ENCODE measurements around the gene PSD4. TPM values are rescaled to one million over a fixed set of nuclear protein-coding genes. Genes with fewer than 3 reads are reported as not detected.

Gene PSD4
- total and polyA plus RNA-seq, 4 donors = 20.9 to 48.1 (median 29.0) TPM

GRCh38 chr2:113214141-113214540 lies 40.4 kb downstream of the PSD4 start:
- Histone ChIP-seq H3K9ac (ENCODE audit: insufficient read depth in 1 of 2, low read length in 2 of 2) (no peak overlapping the region), H3K27ac (ENCODE audit: low read depth in 1 of 2, low read length in 1 of 2) (no peak overlapping the region), H3K36me3 (ENCODE audit: control insufficient read depth in 4 of 4, insufficient read depth in 4 of 4, low read length in 4 of 4) (no peaks in the 10 kb centered on the region), H3K27me3 (ENCODE audit: control insufficient read depth in 3 of 3, insufficient read depth in 3 of 3, low read length in 2 of 3) (no peaks in the 10 kb centered on the region), H3K9me3 (ENCODE audit: control insufficient read depth in 4 of 4, insufficient read depth in 3 of 4, low read length in 3 of 4) (no peaks in the 10 kb centered on the region), H3K4me3 (no peak overlapping the region), H3K4me1 (ENCODE audit: control insufficient read depth in 5 of 5, insufficient read depth in 5 of 5, low read length in 5 of 5) (peaks cover 7 to 34% (median 16%) of the 10 kb centered on the region in 5 donors)
- TF ChIP-seq CTCF (IDR thresholded peaks at IDR 0.05; ENCODE audit: control extremely low read depth, extremely low read depth) = no peak
- ATAC-seq (ENCODE audit: insufficient read depth, low FRiP score) (no peak), DNase-seq (no peak)
- 80 to 82% methylated on average over 4 of the region's 4 CpGs for WGBS, 2 donors

- no peak overlapping the region for H3K9ac ChIP-seq (ENCODE audit: insufficient read depth in 1 of 2, low read length in 2 of 2)
- H3K27ac ChIP-seq (ENCODE audit: low read depth in 1 of 2, low read length in 1 of 2) = no peak overlapping the region
- H3K27me3 ChIP-seq (ENCODE audit: control insufficient read depth in 3 of 3, insufficient read depth in 3 of 3, low read length in 2 of 3) = no peaks in the 10 kb centered on the region
- H3K36me3 ChIP-seq (ENCODE audit: control insufficient read depth in 4 of 4, insufficient read depth in 4 of 4, low read length in 4 of 4) = no peaks in the 10 kb centered on the region
- peaks cover 4 to 31% (median 18%) of the 10 kb centered on the region in 5 donors for H3K4me1 ChIP-seq (ENCODE audit: control insufficient read depth in 5 of 5, insufficient read depth in 5 of 5, low read length in 5 of 5)
- DNase-seq = no peak
- WGBS, 2 donors = 94 to 100% methylated on average over 2 of the region's 2 CpGs
- H3K9me3 ChIP-seq (ENCODE audit: control insufficient read depth in 4 of 4, insufficient read depth in 3 of 4, low read length in 3 of 4) = no peaks in the 10 kb centered on the region
- H3K4me3 ChIP-seq = no peak overlapping the region
- no peak for ATAC-seq (ENCODE audit: insufficient read depth, low FRiP score)
- no peak for TF ChIP-seq CTCF (IDR thresholded peaks at IDR 0.05; ENCODE audit: control extremely low read depth, extremely low read depth)
Observed at GRCh38 chr2:113215056-113215455, 41.3 kb downstream of the PSD4 start.

- no peaks in the 10 kb centered on the region for H3K9me3 ChIP-seq (ENCODE audit: control insufficient read depth in 4 of 4, insufficient read depth in 3 of 4, low read length in 3 of 4)
- H3K4me3 ChIP-seq = no peak overlapping the region
- H3K27ac ChIP-seq (ENCODE audit: low read depth in 1 of 2, low read length in 1 of 2) = peak overlapping the region in 1 of 2 donors; percentile 33
- no peaks in the 10 kb centered on the region for H3K27me3 ChIP-seq (ENCODE audit: control insufficient read depth in 3 of 3, insufficient read depth in 3 of 3, low read length in 2 of 3)
- DNase-seq (no peak), ATAC-seq (ENCODE audit: insufficient read depth, low FRiP score) (no peak)
- no peak overlapping the region for H3K9ac ChIP-seq (ENCODE audit: insufficient read depth in 1 of 2, low read length in 2 of 2)
- 89 to 90% methylated on average over 2 of the region's 2 CpGs for WGBS, 2 donors
- peaks cover 4 to 35% (median 18%) of the 10 kb centered on the region in 5 donors for H3K4me1 ChIP-seq (ENCODE audit: control insufficient read depth in 5 of 5, insufficient read depth in 5 of 5, low read length in 5 of 5)
- no peak for TF ChIP-seq CTCF (IDR thresholded peaks at IDR 0.05; ENCODE audit: control extremely low read depth, extremely low read depth)
- H3K36me3 ChIP-seq (ENCODE audit: control insufficient read depth in 4 of 4, insufficient read depth in 4 of 4, low read length in 4 of 4) = no peaks in the 10 kb centered on the region
Observed at GRCh38 chr2:113216321-113216720, 42.5 kb downstream of the PSD4 start.

GRCh38 chr2:113216891-113217454 lies 43.2 kb downstream of the PSD4 start:
- Histone ChIP-seq H3K9ac (ENCODE audit: insufficient read depth in 1 of 2, low read length in 2 of 2) (no peak overlapping the region), H3K36me3 (ENCODE audit: control insufficient read depth in 4 of 4, insufficient read depth in 4 of 4, low read length in 4 of 4) (no peaks in the 10 kb centered on the region)
- peak in 1 of 3 donors; percentile 47 for DNase-seq

More at GRCh38 chr2:113216891-113217454, 43.2 kb downstream of the PSD4 start:
- WGBS, 2 donors = 46 to 51% methylated on average over 6 of the region's 6 CpGs
- Histone ChIP-seq H3K9me3 (ENCODE audit: control insufficient read depth in 4 of 4, insufficient read depth in 3 of 4, low read length in 3 of 4) (no peaks in the 10 kb centered on the region), H3K4me1 (ENCODE audit: control insufficient read depth in 5 of 5, insufficient read depth in 5 of 5, low read length in 5 of 5) (peaks cover 2 to 31% (median 11%) of the 10 kb centered on the region in 5 donors), H3K27ac (ENCODE audit: low read depth in 1 of 2, low read length in 1 of 2) (peak overlapping the region; percentile 26 to 30), H3K4me3 (no peak overlapping the region), H3K27me3 (ENCODE audit: control insufficient read depth in 3 of 3, insufficient read depth in 3 of 3, low read length in 2 of 3) (no peaks in the 10 kb centered on the region)
- TF ChIP-seq CTCF (IDR thresholded peaks at IDR 0.05; ENCODE audit: control extremely low read depth, extremely low read depth) = no peak
- no peak for ATAC-seq (ENCODE audit: insufficient read depth, low FRiP score)

Measured in lung (tissue), 12 donors.